ENCODE measurements around the gene AMOT.
"Not testable (repeated sequence)": the region's sequence is repeated elsewhere in the genome, so short reads cannot be mapped to it uniquely, and the experiment has no call there.

Gene AMOT

GRCh38 chrX:112840382-112841113, at the start of gene AMOT:
AMOT (minus strand) TSS chrX:112840831; CDS start chrX:112823126, 17,705 bp downstream.
- DNase-seq (ENCODE audit: low read depth), result no peak

GRCh38 chrX:112889400-112889799, 48.8 kb upstream of the AMOT start:
- DNase-seq (ENCODE audit: low read depth), result no peak

GRCh38 chrX:112888916-112889315, 48.3 kb upstream of the AMOT start:
- no peak for DNase-seq (ENCODE audit: low read depth)

GRCh38 chrX:112877771-112878173, 37.1 kb upstream of the AMOT start:
- DNase-seq (ENCODE audit: low read depth), result no peak

GRCh38 chrX:112874614-112875013, 34.0 kb upstream of the AMOT start:
- no peak for DNase-seq (ENCODE audit: low read depth)

GRCh38 chrX:112874175-112874574, 33.5 kb upstream of the AMOT start:
- DNase-seq (ENCODE audit: low read depth), result no peak

GRCh38 chrX:112868586-112868985, 28.0 kb upstream of the AMOT start:
- DNase-seq (ENCODE audit: low read depth), result no peak

GRCh38 chrX:112867570-112867969, 26.9 kb upstream of the AMOT start:
- DNase-seq (ENCODE audit: low read depth), result no peak

GRCh38 chrX:112866175-112866574, 25.5 kb upstream of the AMOT start:
- DNase-seq (ENCODE audit: low read depth), result no peak

- no peak for DNase-seq (ENCODE audit: low read depth)
These were observed 24.9 kb upstream of the AMOT start for GRCh38 chrX:112865464-112866025.

- no peak for DNase-seq (ENCODE audit: low read depth)
These were observed 23.2 kb upstream of the AMOT start for GRCh38 chrX:112863850-112864249.

- no peak for DNase-seq (ENCODE audit: low read depth)
These were observed 16.8 kb upstream of the AMOT start for GRCh38 chrX:112857478-112857878.

GRCh38 chrX:112854901-112855300, 14.3 kb upstream of the AMOT start:
- DNase-seq (ENCODE audit: low read depth), result not testable (repeated sequence)

- no peak for DNase-seq (ENCODE audit: low read depth)
These were observed 12.2 kb upstream of the AMOT start for GRCh38 chrX:112852851-112853250.

- no peak for DNase-seq (ENCODE audit: low read depth)
These were observed 11.2 kb upstream of the AMOT start for GRCh38 chrX:112851806-112852205.

GRCh38 chrX:112851161-112851779, 10.6 kb upstream of the AMOT start:
- no peak for DNase-seq (ENCODE audit: low read depth)

GRCh38 chrX:112849016-112849415, 8.4 kb upstream of the AMOT start:
- no peak for DNase-seq (ENCODE audit: low read depth)

- DNase-seq (ENCODE audit: low read depth), result no peak
These were observed 6.2 kb upstream of the AMOT start for GRCh38 chrX:112846782-112847181.

GRCh38 chrX:112846187-112846586, 5.6 kb upstream of the AMOT start:
- DNase-seq (ENCODE audit: low read depth), result no peak

GRCh38 chrX:112844250-112844649, 3.6 kb upstream of the AMOT start:
- DNase-seq (ENCODE audit: low read depth), result no peak

- DNase-seq (ENCODE audit: low read depth), result no peak
These were observed 1.2 kb upstream of the AMOT start for GRCh38 chrX:112841820-112842157.

GRCh38 chrX:112841114-112841819, 636 bp upstream of the AMOT start:
- no peak for DNase-seq (ENCODE audit: low read depth)

- no peak for DNase-seq (ENCODE audit: low read depth)
These were observed 775 bp downstream of the AMOT start for GRCh38 chrX:112839856-112840255.

Data from GM04503 (cell line).